DMS153 (cell line): Measurements from ENCODE around the gene PLEKHD1.
"Not testable (repeated sequence)": the region's sequence is repeated elsewhere in the genome, so short reads cannot be mapped to it uniquely, and the experiment has no call there.

Experiments
- DNase-seq: peaks from one replicate; lab custom pipeline; 2025; lab: John Stamatoyannopoulos, UW

The PLEKHD1 gene

DNA sequence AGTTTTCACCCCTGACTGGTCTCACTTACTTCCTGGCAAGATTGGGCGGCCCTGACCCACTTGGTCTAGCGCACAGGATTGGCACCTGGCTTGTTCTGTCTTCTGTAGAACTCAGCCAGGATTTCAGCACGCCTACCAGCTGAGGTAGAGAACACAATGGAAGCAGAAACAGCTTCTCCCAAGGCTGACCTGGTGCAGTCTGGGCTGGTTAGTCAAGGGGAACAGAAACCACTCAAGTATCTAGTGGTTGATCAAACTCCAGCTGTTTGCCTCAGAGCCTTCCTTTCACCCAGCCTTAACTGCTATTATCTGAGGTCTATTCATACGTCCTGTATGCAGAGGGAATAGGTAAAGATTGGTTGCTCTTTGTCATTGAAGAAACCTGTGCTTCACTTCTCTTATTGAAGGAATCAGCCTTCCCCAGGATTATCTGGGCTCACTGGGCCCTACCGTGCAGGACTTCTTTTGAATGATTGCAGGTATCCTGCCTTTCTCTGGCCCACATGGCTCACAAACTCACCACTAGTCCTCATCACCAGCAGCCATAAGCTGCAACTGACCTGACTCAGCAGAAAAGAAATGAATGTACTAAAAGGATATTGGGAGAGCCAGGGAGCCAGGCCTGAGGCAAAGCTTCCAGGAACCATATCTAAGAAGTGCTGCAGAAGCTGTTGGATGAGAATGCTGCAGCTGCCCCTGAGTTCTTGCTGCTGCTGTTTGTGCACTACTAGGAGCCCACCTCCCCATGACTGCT, 2.5 kb upstream of the PLEKHD1 start:
- no peak for DNase-seq

DNA sequence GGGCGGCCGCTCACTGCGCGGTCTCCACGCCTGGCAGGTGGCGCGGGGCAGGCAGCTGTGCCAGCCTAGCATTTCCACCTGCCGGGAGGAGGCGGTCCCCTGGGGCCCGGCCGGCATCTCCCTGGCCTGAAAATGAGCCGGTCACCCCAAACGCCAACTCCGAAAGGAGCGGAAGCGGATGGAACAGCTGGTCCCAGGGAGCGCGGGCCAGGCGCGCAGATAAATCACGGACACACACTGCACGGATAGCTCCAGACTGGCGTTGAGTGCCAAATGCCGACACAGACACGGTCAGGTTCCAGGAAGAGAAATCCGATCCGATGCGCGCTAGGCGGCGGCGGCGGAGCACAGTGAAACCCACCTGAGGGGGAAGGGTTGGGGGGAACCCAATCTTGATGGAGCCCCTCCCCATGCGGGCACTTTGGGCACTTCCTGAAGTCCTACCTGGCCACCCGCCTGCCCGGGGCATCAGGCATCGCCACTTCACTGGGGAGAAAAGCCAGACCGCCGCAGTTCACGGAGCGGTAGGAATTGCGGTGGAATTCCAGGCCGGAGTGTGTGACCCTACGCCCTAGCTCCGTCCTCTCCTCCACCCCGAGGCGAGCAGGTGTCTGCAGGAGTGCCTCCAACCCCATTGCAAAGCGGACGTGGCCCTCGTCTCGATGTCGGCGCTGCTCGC, 624 bp upstream of the PLEKHD1 start:
- peak; percentile 14 for DNase-seq

DNA sequence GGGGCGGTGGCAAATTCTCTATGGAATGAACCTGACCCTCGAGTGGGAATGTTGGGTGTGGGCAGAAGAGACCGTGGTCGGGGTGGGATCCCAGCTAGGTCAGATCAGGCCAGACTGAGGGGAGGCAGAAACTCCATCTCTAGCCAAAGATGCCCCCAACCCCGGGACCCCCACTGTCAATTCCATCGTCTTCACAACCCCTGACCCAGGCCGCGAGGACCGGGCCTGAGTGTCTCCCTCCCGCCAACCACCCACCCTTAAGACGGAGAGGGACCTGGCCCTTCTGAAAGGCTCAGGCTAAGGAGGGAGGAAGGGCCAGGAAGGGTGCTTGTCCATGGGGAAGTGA, 760 bp downstream of the PLEKHD1 start:
- DNase-seq: no peak

DNA sequence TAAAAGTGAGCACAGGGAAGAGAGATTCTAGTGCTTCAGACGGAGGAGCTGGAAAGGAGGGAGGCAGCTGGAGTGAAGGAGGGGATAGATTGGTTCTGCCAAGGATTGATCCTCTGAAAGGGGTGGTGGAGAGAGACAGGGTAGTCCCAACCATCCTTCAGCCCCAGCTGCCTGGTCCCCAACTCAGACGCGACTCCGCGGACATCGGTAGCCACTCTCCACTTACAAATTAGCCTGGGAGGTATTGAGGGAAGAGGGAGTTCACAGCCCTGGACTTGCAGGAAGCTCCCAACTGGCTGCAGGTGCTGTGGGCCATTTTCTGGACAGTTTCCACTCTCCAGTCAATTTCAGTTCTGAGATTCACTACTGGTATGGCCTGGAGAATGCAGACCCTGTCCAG, 1.2 kb downstream of the PLEKHD1 start:
- DNase-seq: no peak

DNA sequence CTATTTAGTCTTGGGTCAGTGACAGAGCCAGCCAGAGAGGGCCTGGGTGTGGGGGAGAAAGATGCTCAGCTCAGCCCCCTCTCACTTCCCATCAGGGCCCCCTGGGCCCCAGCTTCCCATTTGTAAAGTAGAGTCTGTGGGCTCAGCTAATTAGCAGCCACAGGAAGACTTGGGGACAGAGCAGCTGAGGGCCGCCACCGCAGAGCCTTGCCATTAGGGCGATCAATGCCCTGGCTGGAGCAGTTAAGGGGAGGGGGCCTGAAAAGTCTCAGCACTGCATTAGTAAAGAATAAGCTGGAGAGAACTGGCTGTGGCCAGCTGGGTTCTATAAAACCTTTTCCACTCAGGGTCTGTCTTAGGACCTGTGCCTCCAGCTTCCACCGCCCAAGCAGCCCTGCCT, 2.7 kb downstream of the PLEKHD1 start:
- DNase-seq: no peak

DNA sequence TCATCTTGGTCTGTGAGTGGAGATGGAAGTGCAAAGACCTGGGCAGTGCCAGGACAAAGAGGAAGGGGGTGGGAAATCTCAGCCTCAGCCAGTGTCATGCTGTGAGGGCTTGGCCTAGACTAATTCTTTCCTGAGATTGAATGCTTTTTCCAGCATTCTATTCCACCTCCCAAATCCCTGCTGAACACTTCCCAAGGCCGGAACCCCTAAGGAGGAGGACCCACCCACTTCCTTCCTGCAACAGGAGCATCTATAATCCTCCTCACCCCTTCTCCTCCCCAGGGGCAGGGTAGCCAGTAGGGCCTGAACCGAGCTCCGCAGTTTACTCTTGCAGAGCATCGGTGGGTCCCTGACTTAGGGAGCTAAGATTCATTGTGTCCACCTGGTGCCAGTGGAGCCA, 3.2 kb downstream of the PLEKHD1 start:
- DNase-seq: no peak

DNA sequence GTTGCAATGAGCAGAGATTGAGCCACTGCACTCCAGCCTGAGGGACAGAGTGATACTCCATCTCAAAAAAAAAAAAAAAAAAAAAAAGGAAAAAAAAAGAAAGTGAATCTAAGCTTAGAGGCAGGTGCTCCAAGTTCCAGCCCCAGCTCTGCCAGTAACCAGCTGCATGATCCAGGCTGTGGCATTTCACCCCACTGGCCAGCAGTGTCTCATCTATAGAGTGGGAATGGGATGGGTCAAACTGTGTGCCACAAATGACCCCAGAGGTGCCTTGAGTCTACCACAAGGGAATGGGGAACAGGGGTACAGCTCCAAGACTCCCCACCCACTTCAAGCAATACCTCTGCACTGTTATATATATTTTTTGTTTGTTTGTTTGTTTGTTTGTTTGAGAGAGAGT, 5.0 kb downstream of the PLEKHD1 start:
- no peak for DNase-seq

DNA sequence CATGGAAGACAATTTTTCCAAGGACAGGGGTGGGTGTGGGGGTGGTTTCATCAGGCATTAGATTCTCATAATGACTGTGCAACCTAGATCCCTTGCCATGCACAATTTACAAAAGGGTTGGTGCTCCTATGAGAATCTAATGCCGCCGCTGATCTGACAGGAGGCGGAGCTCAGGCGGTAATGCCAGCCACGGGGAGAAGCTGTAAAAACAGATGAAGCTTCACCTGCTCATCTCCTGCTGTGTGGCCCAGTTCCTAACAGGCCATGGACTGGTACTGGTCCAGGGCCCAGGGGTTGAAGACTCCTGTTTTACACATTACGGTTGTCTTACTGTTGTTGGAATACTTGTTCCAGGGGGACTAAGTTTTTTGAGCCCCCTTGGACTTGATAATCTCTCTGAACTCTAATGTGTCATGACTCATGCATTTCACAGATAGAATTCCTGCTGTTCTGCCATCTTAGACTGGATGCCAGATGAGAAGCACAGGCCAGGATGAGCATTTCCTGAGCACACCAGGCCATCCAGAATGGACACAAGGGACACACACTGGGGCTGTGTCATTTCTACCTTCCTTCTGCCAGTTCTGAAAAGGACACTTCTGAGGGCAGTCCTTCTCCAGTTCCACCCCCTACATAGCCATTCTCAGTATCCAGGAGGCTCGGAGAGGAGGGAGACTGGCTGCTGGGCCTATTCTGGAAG, 5.8 kb downstream of the PLEKHD1 start:
- no peak for DNase-seq

DNA sequence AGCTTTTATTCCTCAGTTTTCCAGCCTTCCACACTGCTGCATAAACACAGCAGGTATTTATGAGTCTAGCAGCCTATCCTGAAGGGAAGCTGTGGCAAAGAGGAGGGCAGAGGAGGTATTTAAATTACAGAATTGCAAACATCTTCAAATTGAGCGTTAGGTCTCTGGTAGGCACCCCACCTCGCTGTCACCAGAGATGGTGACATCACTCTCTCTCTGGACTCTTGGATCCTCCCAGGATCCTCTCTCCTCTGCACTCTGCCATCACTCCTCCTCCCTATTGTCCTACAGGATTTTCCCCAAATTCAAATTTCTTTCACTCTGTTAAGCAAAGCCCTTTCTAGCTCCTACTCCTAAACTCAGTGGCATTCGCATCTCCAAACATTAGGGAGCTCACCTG, 6.7 kb downstream of the PLEKHD1 start:
- no peak for DNase-seq

DNA sequence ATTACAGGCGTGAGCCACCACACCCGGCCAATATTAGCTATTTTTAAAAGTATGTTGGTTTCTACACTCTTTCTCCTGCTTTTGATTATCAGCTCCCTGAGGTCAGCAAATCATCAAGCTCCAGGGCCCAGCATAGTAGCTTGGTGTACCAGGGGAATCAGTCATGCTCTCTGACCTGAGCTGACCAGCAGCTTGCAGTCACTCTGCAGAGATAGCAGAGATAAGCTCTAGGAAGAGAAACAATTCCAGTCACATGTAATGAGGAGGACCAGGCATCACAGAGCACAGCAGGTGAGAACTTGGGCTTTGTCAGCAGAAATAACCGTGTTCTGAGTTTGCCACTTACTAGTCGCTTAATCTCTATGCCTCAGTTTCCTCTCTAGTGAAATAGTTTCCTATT, 8.5 kb downstream of the PLEKHD1 start:
- DNase-seq: no peak

DNA sequence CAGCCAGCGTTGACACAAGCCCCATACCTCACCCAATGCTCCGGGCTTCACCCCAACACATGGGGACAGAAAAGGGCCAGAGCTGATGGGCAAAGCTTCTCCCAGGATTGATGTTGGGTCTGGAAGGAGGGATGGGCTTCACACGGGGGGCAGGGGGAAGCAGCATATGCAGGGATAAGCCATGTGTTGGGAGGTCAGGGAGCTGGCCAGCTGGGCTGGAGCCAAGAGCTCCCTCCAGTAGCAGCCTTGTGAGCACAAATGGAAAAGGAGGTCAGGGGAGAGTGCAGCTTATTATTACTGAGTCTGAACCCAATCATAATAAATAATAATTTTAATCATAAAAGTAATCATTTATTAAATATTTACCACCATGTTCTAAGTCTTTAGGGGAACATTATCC, 9.3 kb downstream of the PLEKHD1 start:
- no peak for DNase-seq

DNA sequence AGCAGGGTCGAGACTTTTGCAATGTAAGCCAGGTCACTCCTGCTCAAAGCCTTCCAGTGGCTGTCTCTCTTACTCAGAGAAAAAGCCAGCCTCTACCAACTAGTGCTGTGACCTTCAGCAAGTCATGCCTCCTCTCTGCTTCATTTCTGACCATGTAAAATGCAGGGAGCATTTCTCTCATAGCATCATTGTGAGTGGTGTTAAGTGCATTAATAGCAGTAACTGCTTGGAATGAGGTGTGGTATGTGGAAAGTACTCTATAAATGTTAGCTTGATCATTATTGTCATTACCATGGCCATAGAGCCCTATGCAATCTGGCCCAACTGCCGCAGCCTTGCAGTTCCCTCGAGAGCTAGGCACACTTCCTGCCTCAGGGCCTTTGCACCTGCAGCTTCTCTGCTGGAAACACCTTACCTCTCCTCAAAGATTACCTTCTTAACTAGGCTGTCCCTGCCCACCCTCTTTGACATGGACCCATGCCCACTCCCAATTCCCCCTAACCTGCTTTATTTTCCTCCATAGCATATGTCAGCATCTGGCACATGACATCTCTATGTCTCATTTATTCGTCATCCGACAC, 10.9 kb downstream of the PLEKHD1 start:
- DNase-seq: no peak

DNA sequence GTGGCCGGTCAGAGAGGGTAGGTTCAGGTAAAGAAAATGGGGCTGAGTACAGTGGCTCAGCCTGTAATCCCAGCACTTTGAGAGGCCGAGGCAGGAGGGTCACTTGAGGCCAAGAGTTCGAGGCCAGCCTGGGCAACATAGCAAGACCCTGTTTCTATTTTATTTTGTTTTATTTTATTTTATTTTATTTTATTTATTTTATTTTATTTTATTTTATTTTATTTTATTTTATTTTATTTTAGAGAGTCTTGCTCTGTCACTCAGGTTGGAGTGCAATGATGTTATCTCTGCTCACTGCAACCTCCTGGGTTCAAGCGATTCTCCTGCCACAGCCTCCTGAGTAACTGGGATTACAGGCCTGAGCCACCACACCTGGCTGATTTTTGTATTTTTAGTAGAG, 13.3 kb downstream of the PLEKHD1 start:
- not testable (repeated sequence) for DNase-seq

DNA sequence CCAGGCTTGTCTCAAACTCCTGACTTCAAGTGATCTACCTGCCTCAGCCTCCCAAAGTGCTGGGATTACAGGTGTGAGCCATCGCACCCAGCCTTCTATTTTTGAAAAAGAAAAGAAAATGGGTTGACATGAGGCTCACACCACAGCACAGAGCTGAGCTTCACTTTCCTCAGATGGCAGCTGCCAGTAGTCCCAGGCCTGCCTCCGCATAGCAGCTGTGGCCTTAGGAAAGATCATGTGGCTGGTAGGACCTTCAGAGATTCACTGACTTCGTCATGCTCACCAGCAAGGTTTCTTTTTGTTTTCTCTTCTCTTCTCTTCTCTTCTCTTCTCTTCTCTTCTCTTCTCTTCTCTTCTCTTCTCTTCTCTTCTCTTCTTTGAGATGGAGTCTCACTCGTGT, 13.8 kb downstream of the PLEKHD1 start:
- DNase-seq: not testable (repeated sequence)

DNA sequence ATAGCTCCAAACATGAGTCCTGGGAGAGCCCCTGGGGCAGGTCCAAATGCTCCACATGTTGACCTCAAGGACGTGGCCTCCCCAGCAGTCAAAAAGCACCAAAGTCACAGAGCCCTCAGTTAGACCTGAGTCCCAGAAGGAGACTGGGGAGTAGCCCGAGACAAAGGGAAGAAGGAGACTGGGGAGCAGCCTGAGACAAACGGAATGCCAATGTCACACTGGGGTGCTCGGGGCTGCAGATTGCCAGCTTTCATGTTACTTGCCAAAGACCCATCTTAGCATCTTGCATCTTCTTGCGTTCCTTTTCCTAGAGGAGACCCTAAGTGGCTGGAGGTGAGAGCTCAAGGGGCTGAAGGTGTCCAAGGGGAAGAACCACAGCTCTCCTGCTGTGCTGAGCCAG, 14.9 kb downstream of the PLEKHD1 start:
- no peak for DNase-seq

DNA sequence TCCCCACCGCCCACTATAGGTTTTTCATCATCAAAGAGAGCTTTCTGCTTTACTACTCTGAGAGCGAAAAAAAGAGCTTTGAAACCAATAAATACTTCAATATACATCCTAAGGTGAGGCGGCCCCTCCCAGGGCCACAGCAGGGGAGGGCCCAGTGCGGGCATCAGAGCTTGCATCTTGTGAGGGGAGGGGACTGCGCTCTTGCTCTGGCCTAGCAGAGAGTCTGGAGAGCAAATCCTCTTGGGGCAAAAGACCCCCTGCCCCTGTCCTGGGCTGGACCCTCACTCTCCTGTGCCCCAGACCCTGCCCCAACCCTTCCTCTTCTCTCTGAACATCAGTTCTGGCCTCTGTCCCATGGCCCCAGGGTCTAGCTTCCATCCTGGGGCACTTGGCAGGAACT, 15.6 kb downstream of the PLEKHD1 start:
- DNase-seq: no peak

DNA sequence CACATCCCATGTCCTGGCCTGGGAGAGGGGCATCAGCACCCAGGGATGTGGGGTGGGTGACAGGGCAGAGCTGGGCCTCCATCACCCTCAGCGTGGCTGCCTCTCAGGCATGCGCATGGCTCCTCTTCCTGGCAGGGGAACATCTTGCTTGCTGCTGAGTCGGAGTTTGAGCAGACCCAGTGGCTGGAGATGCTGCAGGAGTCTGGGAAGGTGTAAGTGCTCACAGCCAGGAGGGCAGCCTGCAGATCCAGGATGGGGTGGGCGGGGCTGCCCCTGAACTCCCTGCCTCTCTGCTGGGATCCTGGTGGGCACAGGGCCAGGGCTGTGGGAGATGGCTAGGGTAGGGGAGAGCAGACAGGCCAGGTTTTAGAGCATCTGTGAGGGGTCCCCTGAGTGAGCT, 16.2 kb downstream of the PLEKHD1 start:
- no peak for DNase-seq

DNA sequence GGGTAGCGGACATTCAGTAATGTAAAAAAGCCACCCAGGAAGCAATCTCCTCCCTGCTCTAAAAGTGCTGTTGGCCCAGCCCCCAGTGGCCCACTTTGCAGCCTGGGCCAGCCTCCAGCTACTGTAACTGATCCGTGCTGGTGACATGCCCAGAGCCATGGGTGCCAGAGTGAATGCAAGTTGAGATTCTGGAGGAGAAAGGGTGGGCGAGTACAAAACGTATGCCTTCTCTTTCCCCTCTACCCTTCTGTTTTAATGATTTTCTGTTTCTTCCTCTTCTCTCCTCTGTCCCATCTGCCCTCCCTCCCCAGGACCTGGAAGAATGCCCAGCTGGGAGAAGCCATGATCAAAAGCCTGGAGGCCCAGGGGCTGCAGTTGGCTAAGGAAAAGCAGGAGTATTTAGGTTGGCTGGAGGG, 16.9 kb downstream of the PLEKHD1 start:
- DNase-seq: no peak

DNA sequence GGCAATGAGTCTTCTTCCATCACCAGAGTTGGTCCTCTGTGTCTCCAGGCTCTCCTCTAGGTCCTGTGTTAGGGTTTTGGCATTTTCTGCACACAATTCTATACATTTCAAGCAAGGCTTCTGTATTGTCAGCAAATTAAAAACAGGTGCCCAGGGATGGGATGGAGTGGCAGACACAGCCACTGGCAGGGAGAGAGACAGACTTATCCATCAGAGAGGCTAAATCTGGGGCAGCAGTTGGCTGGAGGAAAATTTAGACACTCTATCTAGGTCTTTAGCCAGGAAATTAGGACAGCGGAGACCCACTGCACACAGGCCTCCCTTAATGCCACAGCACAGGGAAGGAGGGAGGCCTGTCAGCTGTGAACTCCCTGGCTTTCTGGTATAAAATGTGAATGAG, 20.2 kb downstream of the PLEKHD1 start:
- no peak for DNase-seq

DNA sequence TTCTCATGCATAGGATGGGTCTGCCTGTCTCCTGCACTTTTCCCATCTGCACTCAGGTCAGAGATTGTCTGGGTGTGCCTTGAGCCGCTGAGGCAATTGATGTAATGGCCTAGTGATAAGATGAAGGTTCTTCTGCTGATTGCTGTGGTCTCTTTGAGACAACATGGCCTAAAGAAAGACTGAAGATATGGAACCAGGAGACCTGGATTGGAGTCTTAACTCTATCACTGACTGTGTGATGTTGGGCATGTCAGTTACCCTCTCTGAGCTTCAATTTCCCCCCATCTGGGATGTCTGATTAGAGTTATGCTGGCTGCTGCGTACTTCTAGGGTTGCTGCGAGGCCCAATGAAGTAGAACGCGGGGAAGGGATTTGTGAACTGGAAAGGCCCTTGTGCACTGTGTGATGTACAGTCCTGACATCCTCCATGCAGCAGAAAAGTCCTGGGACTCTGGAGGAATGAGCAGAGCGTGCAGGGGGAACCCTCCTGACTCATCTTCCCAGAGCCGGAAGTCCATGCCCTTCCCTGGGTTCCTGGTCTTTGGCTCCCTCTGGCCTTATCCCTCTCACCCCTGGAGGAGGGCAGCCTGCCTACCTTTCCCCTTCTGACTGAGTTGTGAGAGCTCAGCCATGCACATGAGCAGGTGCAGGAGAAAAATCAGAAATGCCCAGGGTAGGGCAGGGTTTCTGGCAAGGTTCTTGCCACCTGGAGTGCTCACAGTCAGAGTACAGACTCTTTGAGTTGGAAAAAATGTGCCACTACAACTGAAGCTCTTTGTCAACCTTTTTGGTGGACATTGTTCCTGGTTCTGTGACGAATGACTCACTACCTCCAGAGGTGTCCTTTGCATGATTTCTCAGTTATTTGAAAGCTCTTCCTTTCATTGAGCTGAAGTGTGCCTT, 21.1 kb downstream of the PLEKHD1 start:
- DNase-seq: no peak

DNA sequence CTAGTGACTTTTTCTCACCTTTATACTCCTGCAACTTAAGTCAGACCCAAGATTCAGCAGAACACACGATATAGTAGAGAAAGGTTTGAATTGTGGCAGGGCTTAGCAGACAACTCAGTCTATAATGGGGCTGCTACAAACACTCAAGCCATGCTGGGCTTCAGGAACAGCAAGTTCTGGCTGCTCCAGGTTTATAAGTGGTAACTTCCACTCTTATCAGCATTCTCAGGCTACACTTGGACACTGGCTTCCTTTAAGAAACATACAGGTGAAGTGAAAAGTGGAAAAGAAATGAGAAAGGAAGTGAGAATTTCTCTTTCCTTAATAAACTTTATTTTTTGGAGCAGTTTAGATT, 21.7 kb downstream of the PLEKHD1 start:
- DNase-seq: no peak
